Natural killer cell (primary cell): ENCODE data around the gene PGGHG. TPM values are rescaled to one million over a fixed set of nuclear protein-coding genes. Genes with fewer than 3 reads are reported as not detected.

Experiments used
- ATAC-seq, 3 donors: fragments of 150-1000 bp in 2 of 3; fragments of 200-7000 bp in 1 of 3; cut with Tn5 transposase; 1 replicate in 1 of 3; 2 replicates in 2 of 3; pipeline ENCODE4 v1.10.0; 2021; ENCODE audit warnings: mild to moderate bottlenecking in 2 of 3, moderate library complexity in 2 of 3
- DNase-seq, 2 donors: peaks; one replicate each; pipeline versions ENCODE4 v3.0.0 to v3.0.0-alpha.2; 2013 to 2021; ENCODE audit warnings: mixed read lengths in 1 of 2
- H3K27ac ChIP-seq: one replicate; pipeline ENCODE4 v1.5.1; 2013; ENCODE audit warnings: mild to moderate bottlenecking, low read length
- H3K27me3 ChIP-seq: one replicate; pipeline ENCODE4 v1.6.1; 2013; ENCODE audit warnings: low read length; ENCODE audit not compliant: control insufficient read depth, insufficient read depth
- H3K36me3 ChIP-seq: one replicate; pipeline ENCODE4 v1.6.1; 2013; ENCODE audit warnings: low read length; ENCODE audit not compliant: control insufficient read depth, insufficient read depth
- H3K4me1 ChIP-seq: one replicate; pipeline ENCODE4 v1.6.1; 2013; ENCODE audit warnings: low read length; ENCODE audit not compliant: control insufficient read depth, insufficient read depth
- H3K4me3 ChIP-seq: one replicate; pipeline ENCODE4 v1.5.1; 2013; ENCODE audit warnings: low read length
- H3K9me3 ChIP-seq: one replicate; pipeline ENCODE4 v1.6.1; 2013; ENCODE audit warnings: low read length; ENCODE audit not compliant: control insufficient read depth, insufficient read depth
- H3K27ac Mint-ChIP-seq, 2 donors: one replicate each; pipeline ENCODE4 v1.8.0; 2022; ENCODE audit warnings: mild to moderate bottlenecking in 2 of 2, mixed read lengths in 2 of 2, moderate library complexity in 1 of 2
- H3K27me3 Mint-ChIP-seq, 2 donors: one replicate each; pipeline ENCODE4 v1.8.0; 2022; ENCODE audit warnings: low read depth in 2 of 2, mixed read lengths in 2 of 2
- H3K36me3 Mint-ChIP-seq: one replicate; pipeline ENCODE4 v1.8.0; 2022; ENCODE audit warnings: mixed read lengths
- H3K4me1 Mint-ChIP-seq, 2 donors: one replicate each; pipeline ENCODE4 v1.8.0; 2022; ENCODE audit warnings: mixed read lengths in 2 of 2
- H3K4me3 Mint-ChIP-seq: one replicate; pipeline ENCODE4 v1.8.0; 2022; ENCODE audit warnings: mild to moderate bottlenecking, moderate library complexity, mixed read lengths
- H3K9me3 Mint-ChIP-seq, 2 donors: one replicate each; pipeline ENCODE4 v1.8.0; 2022; ENCODE audit warnings: mixed read lengths in 2 of 2
- CTCF ChIP-seq: fragments of 200-600 bp; IDR thresholded peaks from one replicate; pipeline ENCODE4 v1.8.0; 2022; ENCODE audit warnings: antibody characterized with exemption
- WGBS: methylation state at CpG from one replicate; pipeline ENCODE4 v1.1.7; 2013; ENCODE audit warnings: missing lambda C conversion rate; ENCODE audit not compliant: insufficient coverage; 5-methylcytosine and 5-hydroxymethylcytosine counted together
- intact Hi-C: fragments of 100-400 bp; cut with micrococcal nuclease; formaldehyde crosslinking; loops from one replicate; pipeline ENCODE4 v1.14.2; 2022
- total RNA-seq, 4 donors: library from RNA; stranded (reverse); fragments of 120-200 nt in 1 of 4; gene quantifications; one replicate each; pipeline versions ENCODE4 v1.2.3 to v1.2.4, GENCODE V29; 2013 to 2022

Gene PGGHG
- total RNA-seq, 3 donors from 2014 or later (not counting 1 experiment from before 2014, with no cell fraction given), result 130 to 237 (median 153) TPM

- H3K4me3 Mint-ChIP-seq, result peak within 1 kb of the TSS; percentile 83
- intact Hi-C loops, result no loop called here
- H3K4me3 ChIP-seq, result no peak within 1 kb of the TSS
- no peaks in the 10 kb centered on the region for H3K9me3 ChIP-seq
- 94% methylated on average over 21 of the region's 21 CpGs for WGBS
- no peak for TF ChIP-seq CTCF
- peak in 1 of 2 donors; percentile 34 for DNase-seq
- ATAC-seq, result no peak
- no peaks in the 10 kb centered on the region for H3K9me3 Mint-ChIP-seq
- H3K27ac Mint-ChIP-seq, result peak within 1 kb of the TSS; percentile 13 to 48
- peaks cover 23% of the 10 kb centered on the region for H3K27me3 ChIP-seq
- H3K36me3 Mint-ChIP-seq, result no peaks in the 10 kb centered on the region
- H3K4me1 ChIP-seq, result peaks cover 53% of the 10 kb centered on the region
- peaks cover 18 to 44% of the 10 kb centered on the region in 2 donors for H3K4me1 Mint-ChIP-seq
- H3K36me3 ChIP-seq, result no peaks in the 10 kb centered on the region
- no peak within 1 kb of the TSS for H3K27ac ChIP-seq
- peaks cover 0 to 32% of the 10 kb centered on the region in 2 donors for H3K27me3 Mint-ChIP-seq
These were observed 10.7 kb upstream of the PGGHG start, which contains the start of gene NLRP6 for GRCh38 chr11:278001-278951. Gene NLRP6, plus strand, starts transcription at chr11:278407. Its CDS starts 163 bp downstream, at chr11:278570.

- no peaks in the 10 kb centered on the region for H3K9me3 ChIP-seq
- Mint-ChIP-seq H3K4me3 (peak overlapping the region; percentile 53), H3K27ac (no peak overlapping the region), H3K9me3 (no peaks in the 10 kb centered on the region), H3K4me1 (peaks cover 25 to 49% of the 10 kb centered on the region in 2 donors), H3K27me3 (peaks cover 0 to 38% of the 10 kb centered on the region in 2 donors), H3K36me3 (no peaks in the 10 kb centered on the region)
- ATAC-seq (peak in 2 of 3 donors; percentile 42 to 56), DNase-seq (peak; percentile 22 to 64)
- 18% methylated on average over 97 of the region's 97 CpGs for WGBS
- no peaks in the 10 kb centered on the region for H3K36me3 ChIP-seq
- intact Hi-C loops, result no loop called here
- H3K4me3 ChIP-seq, result peak overlapping the region; percentile 21
- no peak overlapping the region for H3K27ac ChIP-seq
- H3K27me3 ChIP-seq, result peaks cover 23% of the 10 kb centered on the region
- H3K4me1 ChIP-seq, result peaks cover 60% of the 10 kb centered on the region
- TF ChIP-seq CTCF, result no peak
These were observed 9.6 kb upstream of the PGGHG start for GRCh38 chr11:279040-279965.

GRCh38 chr11:279966-280705, 8.8 kb upstream of the PGGHG start:
- ATAC-seq (peak; percentile 51 to 64 (median 58)), DNase-seq (peak; percentile 23 to 76)
- no peaks in the 10 kb centered on the region for H3K9me3 Mint-ChIP-seq
- 6% methylated on average over 85 of the region's 85 CpGs for WGBS
- Histone ChIP-seq H3K9me3 (no peaks in the 10 kb centered on the region), H3K27ac (no peak overlapping the region), H3K36me3 (no peaks in the 10 kb centered on the region), H3K4me1 (peaks cover 67% of the 10 kb centered on the region), H3K4me3 (peak overlapping the region; percentile 21), H3K27me3 (peaks cover 23% of the 10 kb centered on the region)
- H3K4me3 Mint-ChIP-seq, result peak overlapping the region; percentile 77
- H3K4me1 Mint-ChIP-seq, result peaks cover 25 to 49% of the 10 kb centered on the region in 2 donors
- peaks cover 0 to 38% of the 10 kb centered on the region in 2 donors for H3K27me3 Mint-ChIP-seq
- no peak for TF ChIP-seq CTCF
- H3K27ac Mint-ChIP-seq, result no peak overlapping the region
- H3K36me3 Mint-ChIP-seq, result no peaks in the 10 kb centered on the region
- intact Hi-C loops, result no loop called here
